Measurements from ENCODE around the gene PDE6A.
A peak's percentile ranks its signal among the peaks of the same experiment; 100 is the strongest.

Gene PDE6A

DNA sequence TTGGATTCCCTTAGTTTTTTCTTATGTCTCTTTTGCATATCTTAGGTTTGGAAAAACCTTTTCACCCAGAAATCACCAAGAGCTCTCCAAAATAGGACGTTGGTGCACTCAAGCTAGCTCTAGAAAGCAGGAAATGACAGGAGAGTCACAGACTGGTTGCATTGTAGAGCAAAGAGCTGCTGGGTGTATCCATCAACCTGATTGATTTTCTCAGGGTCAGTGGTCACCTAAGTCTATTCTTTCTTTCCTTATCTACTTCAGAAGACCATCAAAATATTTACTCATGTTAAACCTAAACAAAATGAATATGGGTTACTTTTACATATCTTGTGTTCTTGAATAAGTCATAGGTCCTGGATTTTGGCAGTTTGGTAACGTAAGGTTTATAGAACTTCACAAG lies 30.8 kb upstream of the PDE6A start:
- TF ChIP-seq CTCF (IDR thresholded peaks at IDR 0.05; ENCODE audit: low read depth, low read length, missing control alignments) = no peak
- H3K4me3 ChIP-seq (ENCODE audit: low read depth, low read length) = no peak overlapping the region
- no peak for DNase-seq (ENCODE audit: low read depth)

DNA sequence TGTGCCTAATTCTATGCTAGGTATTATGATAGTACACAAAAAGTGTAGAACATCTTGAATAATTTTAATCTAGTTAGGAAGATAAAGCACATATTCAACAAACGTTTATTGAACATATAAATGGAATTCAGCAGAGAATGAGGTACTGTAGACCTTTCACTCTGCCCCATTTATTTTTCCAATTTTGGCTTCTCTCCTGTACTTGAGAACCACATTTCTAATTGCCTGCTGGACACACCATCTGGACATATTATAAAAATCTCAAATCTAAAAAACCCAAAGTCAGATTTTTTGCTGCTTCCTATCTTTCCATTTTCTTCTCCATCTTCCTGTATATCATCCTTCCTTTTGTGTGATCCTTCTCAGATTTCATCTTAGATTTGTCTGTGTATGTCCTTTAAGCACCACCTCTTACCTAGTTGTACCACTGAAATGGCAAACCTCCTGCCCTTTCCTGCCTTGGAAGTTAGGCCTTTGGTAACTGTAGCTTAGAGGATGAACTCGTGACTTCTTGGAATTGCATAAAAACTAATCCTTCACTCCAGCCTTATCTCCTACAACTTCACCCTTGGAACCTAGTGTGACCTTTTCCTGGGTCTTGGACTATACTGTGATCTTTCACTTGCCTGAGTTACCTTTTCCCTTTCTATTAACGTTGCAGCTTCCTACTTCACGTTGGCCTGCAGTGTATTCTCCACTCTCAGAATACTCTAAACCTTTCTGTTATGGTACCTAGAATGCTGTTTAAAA lies 24.8 kb upstream of the PDE6A start:
- H3K4me3 ChIP-seq (ENCODE audit: low read depth, low read length) = no peak overlapping the region
- TF ChIP-seq CTCF (IDR thresholded peaks at IDR 0.05; ENCODE audit: low read depth, low read length, missing control alignments) = no peak
- no peak for DNase-seq (ENCODE audit: low read depth)

- DNase-seq (ENCODE audit: low read depth) = no peak
- TF ChIP-seq CTCF (IDR thresholded peaks at IDR 0.05; ENCODE audit: low read depth, low read length, missing control alignments) = no peak
- H3K4me3 ChIP-seq (ENCODE audit: low read depth, low read length) = no peak overlapping the region
Measured at GRCh38 chr5:149966946-149967345, 22.4 kb upstream of the PDE6A start.

DNA sequence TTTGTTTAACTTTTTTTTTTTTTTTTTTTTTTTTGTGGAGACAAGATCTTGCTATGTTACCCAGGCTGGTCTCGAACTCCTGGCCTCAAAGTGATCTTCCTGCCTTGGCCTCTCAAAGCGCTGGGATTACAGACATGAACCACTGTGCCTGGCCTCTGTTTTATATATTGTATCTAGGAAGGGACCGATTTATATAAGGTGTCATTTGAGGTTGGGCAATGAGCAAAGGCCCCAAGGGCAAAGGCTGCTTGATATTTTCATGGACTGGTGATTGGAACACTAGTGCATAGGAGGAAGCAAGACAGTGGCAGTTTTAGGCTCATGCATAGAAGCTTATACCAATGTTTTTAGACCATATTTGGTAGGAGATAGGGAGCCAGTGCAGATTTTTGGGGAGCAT lies 19.1 kb upstream of the PDE6A start:
- no peak for TF ChIP-seq CTCF (IDR thresholded peaks at IDR 0.05; ENCODE audit: low read depth, low read length, missing control alignments)
- DNase-seq (ENCODE audit: low read depth) = no peak

DNA sequence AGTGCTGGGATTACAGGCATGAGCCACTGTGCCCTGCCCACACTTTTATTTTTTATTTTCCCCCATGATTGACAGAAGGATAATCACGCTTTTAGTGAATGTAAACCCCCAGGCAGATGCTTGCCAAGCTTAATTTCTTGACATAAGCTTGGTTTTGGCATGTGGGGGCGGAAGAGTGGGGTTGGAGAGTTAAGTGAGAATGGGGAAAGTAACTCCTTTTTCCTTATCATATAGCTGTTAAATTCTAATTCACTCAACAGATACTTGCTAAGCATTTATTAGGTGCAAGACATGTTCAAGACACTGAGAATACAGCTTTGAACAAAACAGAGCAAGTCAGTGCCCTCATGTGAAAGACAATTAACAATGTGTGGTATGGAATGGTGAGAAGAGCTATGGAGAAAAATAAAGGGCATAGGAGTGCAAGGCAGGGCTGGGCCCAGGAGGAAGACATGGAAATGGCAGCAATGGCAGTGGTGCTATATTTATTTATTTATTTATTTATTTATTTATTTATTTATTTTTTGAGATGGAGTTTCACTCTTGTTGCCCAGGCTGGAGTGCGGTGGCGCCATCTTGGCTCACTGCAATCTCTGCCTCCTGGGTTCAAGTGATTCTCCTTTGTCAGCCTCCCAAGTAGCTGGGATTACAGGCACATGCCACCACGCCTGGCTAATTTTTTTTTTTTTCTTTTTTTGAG lies 18.2 kb upstream of the PDE6A start:
- TF ChIP-seq CTCF (IDR thresholded peaks at IDR 0.05; ENCODE audit: low read depth, low read length, missing control alignments) = no peak
- no peak for DNase-seq (ENCODE audit: low read depth)
- H3K4me3 ChIP-seq (ENCODE audit: low read depth, low read length) = no peak overlapping the region

More for the DNA sequence above, 19.1 kb upstream of the PDE6A start:
- H3K4me3 ChIP-seq (ENCODE audit: low read depth, low read length) = no peak overlapping the region

- peak; percentile 34 for TF ChIP-seq CTCF (IDR thresholded peaks at IDR 0.05; ENCODE audit: low read depth, low read length, missing control alignments)
- H3K4me3 ChIP-seq (ENCODE audit: low read depth, low read length) = no peak overlapping the region
- no peak for DNase-seq (ENCODE audit: low read depth)
Measured at GRCh38 chr5:149961957-149962409, 17.4 kb upstream of the PDE6A start.
